Lung (tissue), 12 donors: ENCODE data around the gene MET. TPM values are rescaled to one million over a fixed set of nuclear protein-coding genes. Genes with fewer than 3 reads are reported as not detected.

ENCODE experiments used
- ATAC-seq: fragments of 200-7000 bp; cut with Tn5 transposase; one replicate; pipeline ENCODE4 v1.9.1; 2020; ENCODE audit warnings: moderate number of reproducible peaks; ENCODE audit not compliant: insufficient read depth, low FRiP score
- DNase-seq, 3 donors: peaks; one replicate each; pipeline ENCODE4 v3.0.0-alpha.2; 2013 to 2017
- H3K27ac ChIP-seq, 2 donors: one replicate each; pipeline ENCODE4 v1.5.1; 2013; ENCODE audit warnings: mild to moderate bottlenecking in 2 of 2, moderate library complexity in 2 of 2, control low read depth in 1 of 2, inconsistent platforms in 1 of 2, low read depth in 1 of 2, low read length in 1 of 2
- H3K27me3 ChIP-seq, 3 donors: one replicate each; pipeline ENCODE4 v1.5.1; 2013; ENCODE audit warnings: low read length in 2 of 3; ENCODE audit not compliant: control insufficient read depth in 3 of 3, insufficient read depth in 3 of 3
- H3K36me3 ChIP-seq, 4 donors: one replicate each; pipeline ENCODE4 v1.5.1; 2013; ENCODE audit warnings: low read length in 4 of 4, mild to moderate bottlenecking in 1 of 4, moderate library complexity in 1 of 4; ENCODE audit not compliant: control insufficient read depth in 4 of 4, insufficient read depth in 4 of 4
- H3K4me1 ChIP-seq, 5 donors: one replicate each; pipeline ENCODE4 v1.5.1; 2013; ENCODE audit warnings: low read length in 5 of 5, mild to moderate bottlenecking in 2 of 5, moderate library complexity in 1 of 5; ENCODE audit not compliant: control insufficient read depth in 5 of 5, insufficient read depth in 5 of 5
- H3K4me3 ChIP-seq: one replicate; pipeline ENCODE4 v1.5.1; 2013; ENCODE audit warnings: mild to moderate bottlenecking, control low read depth, moderate library complexity
- H3K9ac ChIP-seq, 2 donors: one replicate each; pipeline ENCODE4 v1.5.1; 2013; ENCODE audit warnings: low read length in 2 of 2, control low read depth in 1 of 2; ENCODE audit not compliant: insufficient read depth in 1 of 2
- H3K9me3 ChIP-seq, 4 donors: one replicate each; pipeline ENCODE4 v1.5.1; 2013; ENCODE audit warnings: low read length in 3 of 4, mild to moderate bottlenecking in 1 of 4, moderate library complexity in 1 of 4; ENCODE audit not compliant: control insufficient read depth in 4 of 4, insufficient read depth in 3 of 4
- WGBS, 2 donors: extraction: QIAGEN DNeasy Blood & Tissue Kit; methylation state at CpG; one replicate each; pipeline ENCODE4 v1.1.7; 2013; 5-methylcytosine and 5-hydroxymethylcytosine counted together
- polyA plus RNA-seq, 2 donors: library from polyadenylated mRNA; stranded (reverse); fragments of 200-250 nt; gene quantifications; one replicate each; pipeline ENCODE4 v1.2.1, GENCODE V29; 2013
- total RNA-seq, 2 donors: library from RNA; depleted of rRNA in 1 of 2; stranded (reverse); fragments of >200 nt in 1 of 2; gene quantifications; one replicate each; pipeline ENCODE4 v1.2.1, GENCODE V29; 2014 to 2021
- TF ChIP-seq, protein P1 (sequence below): IDR thresholded peaks from 2 replicates; pipeline ENCODE4 v1.5.1; 2012; ENCODE audit warnings: mild to moderate bottlenecking; ENCODE audit errors: control extremely low read depth, extremely low read depth
- donor health status: control.
- donor health status: control.
- donor health status: Bipolar disorder and iron deficiency.
- donor health status: healthy.
- donor health status: DM: yes; HTN: yes; CAD: no.

MET gene
- total and polyA plus RNA-seq, 4 donors, result 16.3 to 106 (median 41.5) TPM

DNA sequence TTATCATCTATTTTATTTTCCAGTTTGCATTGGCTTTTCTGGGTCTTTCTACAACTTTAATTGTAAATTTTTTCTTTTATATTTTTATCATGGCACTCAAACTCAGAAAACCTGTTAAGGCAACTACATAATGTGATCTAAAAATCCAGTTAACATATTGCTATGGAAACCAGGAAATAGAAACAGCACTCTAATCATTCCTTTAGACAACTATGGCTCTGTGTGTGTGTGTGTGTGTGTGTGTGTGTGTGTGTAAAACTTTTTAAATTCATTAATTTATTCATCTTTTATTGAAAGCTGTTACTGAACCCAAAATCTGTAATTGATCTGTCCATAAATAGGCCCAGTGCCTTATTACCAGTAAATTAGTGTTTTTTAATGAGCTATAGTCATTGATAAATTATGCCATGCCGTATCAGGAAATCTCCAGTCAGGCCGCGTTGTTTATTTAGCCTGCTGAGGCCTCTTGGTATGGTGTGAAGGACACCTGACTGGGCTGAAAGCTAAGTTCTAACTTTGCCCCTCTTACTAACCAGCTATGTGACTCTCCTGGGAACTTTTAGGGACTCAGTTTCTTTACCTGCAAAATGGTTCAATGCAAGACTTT, 1.5 kb upstream of the MET start:
- peak in 2 of 3 donors; percentile 41 to 50 for DNase-seq
- no peaks in the 10 kb centered on the region for H3K27me3 ChIP-seq
- TF ChIP-seq, protein P1, sequence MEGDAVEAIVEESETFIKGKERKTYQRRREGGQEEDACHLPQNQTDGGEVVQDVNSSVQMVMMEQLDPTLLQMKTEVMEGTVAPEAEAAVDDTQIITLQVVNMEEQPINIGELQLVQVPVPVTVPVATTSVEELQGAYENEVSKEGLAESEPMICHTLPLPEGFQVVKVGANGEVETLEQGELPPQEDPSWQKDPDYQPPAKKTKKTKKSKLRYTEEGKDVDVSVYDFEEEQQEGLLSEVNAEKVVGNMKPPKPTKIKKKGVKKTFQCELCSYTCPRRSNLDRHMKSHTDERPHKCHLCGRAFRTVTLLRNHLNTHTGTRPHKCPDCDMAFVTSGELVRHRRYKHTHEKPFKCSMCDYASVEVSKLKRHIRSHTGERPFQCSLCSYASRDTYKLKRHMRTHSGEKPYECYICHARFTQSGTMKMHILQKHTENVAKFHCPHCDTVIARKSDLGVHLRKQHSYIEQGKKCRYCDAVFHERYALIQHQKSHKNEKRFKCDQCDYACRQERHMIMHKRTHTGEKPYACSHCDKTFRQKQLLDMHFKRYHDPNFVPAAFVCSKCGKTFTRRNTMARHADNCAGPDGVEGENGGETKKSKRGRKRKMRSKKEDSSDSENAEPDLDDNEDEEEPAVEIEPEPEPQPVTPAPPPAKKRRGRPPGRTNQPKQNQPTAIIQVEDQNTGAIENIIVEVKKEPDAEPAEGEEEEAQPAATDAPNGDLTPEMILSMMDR, result no peak
- WGBS, 2 donors, result 62 to 91% methylated on average over 3 of the region's 3 CpGs
- no peak overlapping the region for H3K4me3 ChIP-seq
- no peaks in the 10 kb centered on the region for H3K9me3 ChIP-seq
- H3K4me1 ChIP-seq, result peaks cover 0 to 39% (median 4%) of the 10 kb centered on the region in 5 donors
- H3K9ac ChIP-seq, result no peak overlapping the region
- no peak overlapping the region for H3K27ac ChIP-seq
- no peaks in the 10 kb centered on the region for H3K36me3 ChIP-seq
- ATAC-seq, result no peak

DNA sequence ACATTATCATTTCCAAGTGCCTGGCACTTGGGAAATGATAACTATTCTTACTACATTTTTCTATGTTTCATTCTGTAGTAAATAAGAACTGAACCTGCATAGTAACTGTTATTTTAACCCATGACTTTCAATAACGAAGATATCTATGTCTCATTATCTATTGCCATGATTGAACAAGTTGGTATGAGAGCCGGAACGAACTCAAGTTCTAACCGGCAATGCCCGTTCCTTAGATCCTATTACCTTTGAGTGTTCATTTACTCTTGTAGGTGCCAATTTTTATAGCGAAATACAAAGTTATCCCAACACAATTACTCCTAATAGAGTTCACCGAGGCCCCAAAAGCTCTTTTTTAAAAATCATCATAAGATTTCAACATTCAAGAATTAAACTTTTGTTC, 885 bp upstream of the MET start:
- H3K4me3 ChIP-seq, result no peak overlapping the region
- TF ChIP-seq, protein P1, result no peak
- no peak overlapping the region for H3K27ac ChIP-seq
- H3K36me3 ChIP-seq, result no peaks in the 10 kb centered on the region
- ATAC-seq (no peak), DNase-seq (peak in 1 of 3 donors; percentile 22)
- H3K4me1 ChIP-seq, result peaks cover 0 to 33% (median 4%) of the 10 kb centered on the region in 5 donors
- H3K9me3 ChIP-seq, result no peaks in the 10 kb centered on the region
- H3K27me3 ChIP-seq, result no peaks in the 10 kb centered on the region
- no peak overlapping the region for H3K9ac ChIP-seq
- WGBS, 2 donors, result 63 to 79% methylated on average over 7 of the region's 7 CpGs

DNA sequence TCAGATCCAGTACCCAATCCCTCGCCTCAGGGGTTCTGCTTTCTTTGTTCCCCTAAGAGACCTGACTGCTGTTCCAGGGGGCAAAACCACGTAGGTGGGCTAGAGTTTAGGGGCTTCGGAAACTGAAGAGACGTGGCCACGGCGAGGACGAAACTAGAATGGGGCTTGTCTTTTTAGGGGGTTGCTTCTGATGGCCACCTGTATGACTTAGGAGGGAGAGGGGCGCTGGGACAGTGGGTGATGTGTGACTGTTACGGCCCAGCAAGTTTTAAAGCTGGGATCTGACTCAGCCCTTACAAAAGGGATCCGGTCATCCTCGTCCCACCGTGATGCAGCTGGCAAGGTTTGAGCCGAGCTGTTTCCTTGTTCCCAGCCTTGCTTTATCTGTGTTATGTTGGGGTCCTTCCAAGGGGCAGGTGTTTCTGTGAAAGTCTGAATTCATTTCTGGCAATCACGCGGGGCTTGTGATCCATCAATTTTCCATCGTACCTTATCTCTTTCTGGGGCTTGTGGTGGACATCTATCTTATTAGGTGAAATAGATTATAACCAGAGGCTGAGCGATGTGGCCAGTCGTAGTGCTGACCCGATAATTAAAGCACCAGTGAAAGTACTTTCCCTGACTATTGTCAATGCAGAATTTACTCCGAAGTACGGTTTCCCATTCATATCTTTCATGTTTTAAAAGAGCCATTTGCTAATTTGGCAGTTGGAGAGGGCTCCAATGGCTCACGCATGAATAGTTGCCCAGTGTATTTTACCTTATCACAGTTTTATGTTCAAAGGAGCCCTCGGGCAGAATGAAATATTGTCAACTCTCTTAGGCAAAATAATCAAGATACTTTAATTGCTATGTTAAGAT, 830 bp downstream of the MET start:
- peak overlapping the region; percentile 85 to 88 for H3K27ac ChIP-seq
- ATAC-seq, result no peak
- 24 to 38% methylated on average over 23 of the region's 23 CpGs for WGBS, 2 donors
- H3K4me3 ChIP-seq, result peak overlapping the region; percentile 58
- H3K4me1 ChIP-seq, result peaks cover 0 to 30% (median 4%) of the 10 kb centered on the region in 5 donors
- DNase-seq, result peak; percentile 33 to 48 (median 44)
- TF ChIP-seq, protein P1, result no peak
- H3K27me3 ChIP-seq, result no peaks in the 10 kb centered on the region
- H3K9ac ChIP-seq, result peak overlapping the region in 1 of 2 donors; percentile 94
- H3K36me3 ChIP-seq, result no peaks in the 10 kb centered on the region
- no peaks in the 10 kb centered on the region for H3K9me3 ChIP-seq
